WTC11 (cell line): ENCODE measurements around the gene CACNA1A.

Experiments used
- ESRRA ChIP-seq: sonication (generic); formaldehyde crosslinking; IDR thresholded peaks from 2 replicates; pipeline ENCODE4 v1.8.1; 2022; ENCODE audit warnings: mild to moderate bottlenecking, missing genetic modification reagents, borderline replicate concordance
- SP1 ChIP-seq: sonication (generic); formaldehyde crosslinking; conservative IDR thresholded peaks from 2 replicates; pipeline ENCODE4 v1.8.1; 2022; ENCODE audit warnings: missing genetic modification reagents
- ZNF121 ChIP-seq: sonication (generic); formaldehyde crosslinking; IDR thresholded peaks from 2 replicates; pipeline ENCODE4 v1.8.0; 2023; ENCODE audit warnings: missing genetic modification reagents
- TF ChIP-seq, protein P1 (sequence below): fragments of 200-600 bp; IDR thresholded peaks from 2 replicates; pipeline ENCODE4 v1.8.0; 2022; ENCODE audit warnings: antibody characterized with exemption
- TF ChIP-seq, protein P2 (sequence below): fragments of 250-450 bp; sonication (Bioruptor Pico); IDR thresholded peaks from 2 replicates; pipeline ENCODE4 v1.8.0; 2021; ENCODE audit warnings: mild to moderate bottlenecking
- TF ChIP-seq, protein P3 (sequence below): sonication (generic); formaldehyde crosslinking; IDR thresholded peaks from 2 replicates; pipeline ENCODE4 v1.8.1; 2023; ENCODE audit warnings: mild to moderate bottlenecking, missing genetic modification reagents, moderate library complexity

DNA sequence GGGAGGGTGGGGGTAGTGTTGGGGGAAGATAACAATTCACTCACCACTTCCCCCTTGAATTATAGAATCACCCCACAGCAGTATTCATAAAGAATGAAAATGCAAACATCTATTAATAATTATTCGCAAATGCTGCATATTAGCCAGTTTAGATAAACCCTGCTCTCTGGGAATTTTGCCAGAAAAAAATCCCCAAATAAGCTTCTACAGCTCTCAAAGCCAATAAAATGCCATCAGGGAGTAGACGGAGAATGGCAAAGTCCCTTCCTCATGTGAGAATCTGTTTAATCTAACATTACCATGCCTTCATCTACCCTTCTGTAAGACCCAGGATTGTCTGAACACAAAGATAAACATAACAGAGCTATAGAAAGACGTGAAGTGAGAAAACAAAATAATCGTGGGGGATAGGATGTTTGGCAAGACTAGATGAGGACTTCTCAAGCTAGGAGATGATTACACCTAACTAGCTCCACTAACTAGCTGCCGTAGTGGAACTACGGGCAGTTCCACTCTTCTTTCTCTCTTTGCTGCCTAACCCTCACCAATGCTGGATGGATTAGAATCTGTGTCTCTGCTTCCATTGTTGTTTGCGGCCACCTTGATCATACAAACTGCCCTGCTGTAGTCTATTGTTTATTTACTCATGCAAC, 32.4 kb upstream of the CACNA1A start:
- TF ChIP-seq, protein P1, sequence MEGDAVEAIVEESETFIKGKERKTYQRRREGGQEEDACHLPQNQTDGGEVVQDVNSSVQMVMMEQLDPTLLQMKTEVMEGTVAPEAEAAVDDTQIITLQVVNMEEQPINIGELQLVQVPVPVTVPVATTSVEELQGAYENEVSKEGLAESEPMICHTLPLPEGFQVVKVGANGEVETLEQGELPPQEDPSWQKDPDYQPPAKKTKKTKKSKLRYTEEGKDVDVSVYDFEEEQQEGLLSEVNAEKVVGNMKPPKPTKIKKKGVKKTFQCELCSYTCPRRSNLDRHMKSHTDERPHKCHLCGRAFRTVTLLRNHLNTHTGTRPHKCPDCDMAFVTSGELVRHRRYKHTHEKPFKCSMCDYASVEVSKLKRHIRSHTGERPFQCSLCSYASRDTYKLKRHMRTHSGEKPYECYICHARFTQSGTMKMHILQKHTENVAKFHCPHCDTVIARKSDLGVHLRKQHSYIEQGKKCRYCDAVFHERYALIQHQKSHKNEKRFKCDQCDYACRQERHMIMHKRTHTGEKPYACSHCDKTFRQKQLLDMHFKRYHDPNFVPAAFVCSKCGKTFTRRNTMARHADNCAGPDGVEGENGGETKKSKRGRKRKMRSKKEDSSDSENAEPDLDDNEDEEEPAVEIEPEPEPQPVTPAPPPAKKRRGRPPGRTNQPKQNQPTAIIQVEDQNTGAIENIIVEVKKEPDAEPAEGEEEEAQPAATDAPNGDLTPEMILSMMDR = no peak
- TF ChIP-seq, protein P2, sequence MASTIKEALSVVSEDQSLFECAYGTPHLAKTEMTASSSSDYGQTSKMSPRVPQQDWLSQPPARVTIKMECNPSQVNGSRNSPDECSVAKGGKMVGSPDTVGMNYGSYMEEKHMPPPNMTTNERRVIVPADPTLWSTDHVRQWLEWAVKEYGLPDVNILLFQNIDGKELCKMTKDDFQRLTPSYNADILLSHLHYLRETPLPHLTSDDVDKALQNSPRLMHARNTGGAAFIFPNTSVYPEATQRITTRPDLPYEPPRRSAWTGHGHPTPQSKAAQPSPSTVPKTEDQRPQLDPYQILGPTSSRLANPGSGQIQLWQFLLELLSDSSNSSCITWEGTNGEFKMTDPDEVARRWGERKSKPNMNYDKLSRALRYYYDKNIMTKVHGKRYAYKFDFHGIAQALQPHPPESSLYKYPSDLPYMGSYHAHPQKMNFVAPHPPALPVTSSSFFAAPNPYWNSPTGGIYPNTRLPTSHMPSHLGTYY (CRISPR knock-in tag) = no peak
- TF ChIP-seq SP1 (CRISPR knock-in tag) (no peak), ESRRA (CRISPR knock-in tag) (no peak), ZNF121 (CRISPR knock-in tag) (no peak)
- TF ChIP-seq, protein P3, sequence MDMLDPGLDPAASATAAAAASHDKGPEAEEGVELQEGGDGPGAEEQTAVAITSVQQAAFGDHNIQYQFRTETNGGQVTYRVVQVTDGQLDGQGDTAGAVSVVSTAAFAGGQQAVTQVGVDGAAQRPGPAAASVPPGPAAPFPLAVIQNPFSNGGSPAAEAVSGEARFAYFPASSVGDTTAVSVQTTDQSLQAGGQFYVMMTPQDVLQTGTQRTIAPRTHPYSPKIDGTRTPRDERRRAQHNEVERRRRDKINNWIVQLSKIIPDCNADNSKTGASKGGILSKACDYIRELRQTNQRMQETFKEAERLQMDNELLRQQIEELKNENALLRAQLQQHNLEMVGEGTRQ = no peak
